NOMO-1 treated with DMSO at 0.1 percent for 48 hours (cell line): ENCODE data around the gene ESYT3.
"Not testable (repeated sequence)": the region's sequence is repeated elsewhere in the genome, so short reads cannot be mapped to it uniquely, and the experiment has no call there.

Experiments
- DNase-seq: peaks from one replicate; lab custom pipeline; 2025; ENCODE audit not compliant: unreplicated experiment; lab: John Stamatoyannopoulos, UW

Gene ESYT3

DNA sequence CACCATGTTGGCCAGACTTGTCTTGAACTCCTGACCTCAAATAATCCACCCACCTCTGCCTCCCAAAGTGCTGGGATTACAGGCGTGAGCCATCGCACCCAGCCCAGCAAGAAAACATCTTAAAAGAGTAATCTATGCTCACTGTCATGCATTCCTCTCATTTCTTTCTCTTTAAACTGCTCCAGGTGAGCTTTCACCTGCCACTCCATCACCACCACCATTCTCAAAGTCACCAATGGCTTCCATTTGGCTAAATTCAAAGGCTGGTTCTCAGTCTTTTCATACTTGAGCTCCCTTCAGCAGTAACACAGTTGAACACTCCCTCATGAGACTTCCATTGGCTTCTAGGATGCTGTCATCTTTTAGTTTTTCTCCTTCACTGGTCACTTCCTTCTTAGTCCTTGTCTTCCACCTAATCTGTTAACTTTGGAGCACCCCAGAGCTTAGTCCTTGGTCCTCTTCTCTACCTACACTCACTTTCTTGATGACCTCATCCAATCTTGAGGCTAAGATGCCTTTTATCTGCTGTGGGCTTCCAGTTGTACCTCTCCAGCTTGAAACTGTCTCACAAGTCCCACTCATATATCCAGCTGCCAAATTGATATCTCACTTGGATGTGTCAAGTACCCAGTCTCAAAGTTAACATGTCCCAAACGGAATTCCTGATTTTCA, 27.0 kb upstream of the ESYT3 start:
- DNase-seq: no peak

- no peak for DNase-seq
These were observed 25.5 kb upstream of the ESYT3 start for GRCh38 chr3:138408751-138409570.

DNA sequence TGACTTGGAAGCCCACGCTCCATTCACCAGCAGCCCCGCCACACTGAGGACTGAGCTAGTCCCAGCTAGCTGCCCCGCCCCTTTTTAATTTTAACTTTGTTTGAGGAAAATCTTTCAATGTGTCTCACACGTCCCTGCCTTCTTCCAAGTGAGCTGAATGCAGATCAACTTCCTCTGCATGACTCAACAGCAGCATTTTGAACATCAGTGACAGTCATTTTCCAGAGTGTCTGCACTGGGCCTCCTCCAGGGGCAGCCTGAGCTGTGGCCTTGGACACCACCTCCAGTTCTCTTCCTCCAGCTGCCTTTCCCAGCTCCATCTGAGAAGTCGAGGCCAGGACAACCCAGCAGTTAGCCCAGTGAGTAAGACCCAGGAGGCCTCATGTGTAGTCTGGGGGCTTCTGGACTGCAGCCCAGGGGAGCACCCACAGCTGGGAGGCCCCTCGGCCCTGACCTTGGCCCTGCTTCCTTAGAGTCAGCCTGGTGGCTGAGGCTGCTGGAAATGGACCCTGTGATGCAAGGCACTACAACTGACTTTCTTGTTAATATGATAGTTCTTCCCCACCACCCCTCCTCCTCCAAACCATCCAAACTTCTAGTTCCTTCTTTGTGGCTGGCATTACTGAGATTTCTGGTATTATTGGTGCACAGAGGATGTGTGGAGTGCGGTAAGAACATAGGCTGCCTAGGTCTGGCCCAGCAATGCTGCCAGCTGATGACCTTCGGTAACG, 21.4 kb upstream of the ESYT3 start:
- peak; percentile 95 for DNase-seq

DNA sequence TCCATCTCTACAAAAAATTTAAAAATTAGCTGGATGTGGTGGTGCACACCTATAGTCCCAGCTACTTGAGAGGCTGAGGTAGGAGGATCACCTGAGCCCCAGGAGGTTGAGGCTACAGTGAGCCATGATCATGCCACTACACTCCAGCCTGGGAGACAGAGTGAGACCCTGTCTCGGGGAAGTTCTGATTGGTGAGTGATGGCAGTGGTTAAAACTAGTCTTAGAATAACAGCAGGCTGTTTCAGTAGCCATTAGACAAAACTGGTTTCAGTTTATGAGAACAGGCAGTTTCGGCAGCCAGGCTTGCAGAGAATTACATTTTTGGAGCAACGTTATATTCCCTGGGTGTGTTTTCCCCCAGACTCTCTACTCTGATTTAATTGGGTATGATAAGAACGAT, 18.2 kb upstream of the ESYT3 start:
- not testable (repeated sequence) for DNase-seq

- peak; percentile 78 for DNase-seq
These were observed 16.8 kb upstream of the ESYT3 start for GRCh38 chr3:138417559-138417982.

DNA sequence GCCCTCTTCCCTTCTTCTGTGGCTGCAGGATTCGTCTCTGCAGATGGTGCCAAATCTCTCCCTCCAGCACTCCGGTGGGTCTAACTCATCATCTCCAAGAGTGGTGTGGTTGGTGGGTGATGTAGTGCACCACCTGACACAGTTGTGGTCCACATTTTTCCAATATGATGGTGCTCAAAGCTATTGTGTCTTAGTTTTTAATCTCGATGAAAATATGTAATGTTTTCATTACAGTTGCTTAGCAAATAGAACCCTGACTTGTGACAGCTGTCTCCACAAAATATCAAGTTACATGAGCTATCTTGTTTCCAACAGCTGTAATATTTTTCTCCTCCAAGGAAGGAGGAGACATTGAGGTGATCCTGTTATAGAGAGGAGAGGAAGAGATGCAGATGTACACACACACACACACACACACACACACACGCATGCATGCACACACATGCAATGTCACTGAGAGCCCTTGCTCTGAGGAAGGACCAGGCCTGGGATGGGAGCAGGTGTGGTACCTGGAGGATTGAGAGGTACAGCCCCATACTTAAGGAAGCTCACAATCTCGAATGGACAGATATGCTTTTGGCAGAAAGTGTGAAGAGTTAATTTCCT, 15.7 kb upstream of the ESYT3 start:
- DNase-seq: no peak

- DNase-seq: no peak
These were observed 11.1 kb upstream of the ESYT3 start for GRCh38 chr3:138423316-138423715.

DNA sequence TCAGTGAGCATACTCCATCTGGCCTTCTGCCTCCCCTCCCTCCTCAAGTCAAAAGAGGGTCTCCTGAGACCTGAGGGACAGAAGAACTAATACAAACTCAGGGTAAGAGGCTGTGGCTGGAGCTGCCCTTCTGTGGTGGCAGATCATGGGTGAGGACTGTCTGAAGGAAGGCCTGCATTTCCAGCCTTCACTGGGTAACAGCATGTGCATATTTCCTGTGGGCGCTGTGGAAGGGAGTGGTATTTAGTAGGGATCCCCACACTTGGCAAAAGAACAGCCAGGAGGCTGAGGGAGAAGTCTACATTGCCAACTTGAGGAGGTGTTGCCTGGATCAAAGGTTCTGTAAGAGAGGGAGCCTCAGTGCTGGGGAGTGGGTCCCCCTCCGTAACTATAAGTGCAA, 10.1 kb upstream of the ESYT3 start:
- no peak for DNase-seq

DNA sequence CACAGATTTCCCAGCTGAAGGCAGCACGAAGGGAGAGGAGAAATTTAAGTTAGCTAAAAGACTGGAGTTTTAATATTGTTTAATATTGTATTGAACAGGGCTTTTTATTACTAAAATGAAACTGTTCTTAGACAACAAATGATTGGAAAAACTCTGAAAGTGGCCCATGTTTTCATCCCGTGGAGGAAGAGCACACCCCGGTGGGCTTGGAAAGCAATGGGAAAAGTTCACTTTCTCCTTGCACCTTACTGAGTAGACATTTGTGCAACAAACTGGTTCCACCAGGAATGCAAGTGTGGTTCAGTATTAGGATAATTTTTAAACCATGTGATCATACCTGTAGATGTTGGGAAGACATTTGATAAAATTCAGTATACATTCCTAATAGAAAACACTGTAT, 8.2 kb upstream of the ESYT3 start:
- peak; percentile 24 for DNase-seq

DNA sequence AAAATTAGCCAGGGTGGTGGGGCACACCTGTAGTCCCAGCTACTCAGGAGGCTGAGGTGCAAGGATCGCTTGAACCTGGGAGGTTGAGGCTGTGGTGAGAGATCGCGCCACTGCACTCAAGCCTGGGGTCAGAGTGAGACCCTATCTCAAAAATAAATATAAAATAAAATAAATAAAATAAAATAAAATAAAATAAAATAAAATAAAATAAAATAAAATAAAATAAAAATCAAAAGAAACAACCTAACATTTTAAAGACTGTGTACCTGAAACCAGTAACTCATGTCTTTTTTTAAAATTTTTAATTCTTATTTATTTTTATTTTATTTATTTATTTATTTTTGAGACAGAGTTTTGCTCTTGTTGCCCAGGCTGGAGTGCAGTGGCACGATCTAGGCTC, 7.7 kb upstream of the ESYT3 start:
- DNase-seq: not testable (repeated sequence)

DNA sequence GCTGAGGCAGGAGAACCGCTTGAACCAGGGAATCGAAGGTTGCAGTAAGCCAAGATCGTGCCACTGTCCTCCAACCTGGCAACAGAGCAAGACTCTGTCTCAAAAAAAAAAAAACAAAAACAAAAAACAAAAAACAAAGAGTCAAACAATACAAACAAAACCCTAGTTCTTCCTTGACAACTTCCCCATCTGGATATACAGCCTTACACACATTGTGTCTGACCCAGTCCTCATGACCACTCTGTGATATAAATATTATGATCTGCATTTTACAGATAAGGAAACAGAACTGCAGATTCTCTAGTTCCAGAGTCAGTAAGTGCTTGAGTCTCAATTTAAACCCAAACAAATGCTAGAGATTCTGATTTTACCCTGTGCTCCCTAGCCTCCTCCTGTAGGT, 4.8 kb upstream of the ESYT3 start:
- DNase-seq: no peak

DNA sequence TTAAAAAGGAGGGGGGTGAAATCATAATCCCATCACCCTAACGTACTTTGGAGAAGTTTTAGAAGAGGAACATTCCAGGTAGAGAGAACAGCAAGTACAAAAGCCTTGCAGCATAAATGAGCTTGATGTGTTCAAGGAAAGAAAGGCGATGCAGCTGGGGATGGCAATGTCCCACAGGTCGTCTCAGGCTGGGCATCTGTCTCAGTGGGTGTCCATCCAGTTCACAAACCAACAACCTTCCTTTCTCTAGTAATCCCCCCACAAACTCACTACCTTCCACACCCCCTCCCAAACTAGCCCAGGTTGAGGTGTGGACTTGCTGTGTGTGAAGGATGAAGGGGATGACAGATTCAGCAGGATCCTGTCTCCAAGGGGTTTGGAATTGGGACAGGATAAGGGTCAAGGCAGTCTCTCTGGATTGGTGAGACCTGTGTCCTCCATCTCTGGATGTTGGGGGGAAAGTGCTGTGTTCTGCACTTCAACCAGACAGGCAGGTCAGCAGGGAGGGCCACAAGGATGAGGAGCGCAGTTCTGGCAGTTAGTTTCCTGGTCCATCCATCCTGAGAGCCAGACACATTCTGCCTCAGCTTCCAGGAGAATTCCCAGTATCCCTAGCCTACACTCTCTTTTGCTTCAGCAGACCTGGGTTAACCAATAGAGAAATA, 1.7 kb upstream of the ESYT3 start:
- no peak for DNase-seq

- DNase-seq: no peak
These were observed 532 bp upstream of the ESYT3 start for GRCh38 chr3:138433892-138434275.

- DNase-seq: no peak
These were observed 708 bp downstream of the ESYT3 start for GRCh38 chr3:138434875-138435772.

DNA sequence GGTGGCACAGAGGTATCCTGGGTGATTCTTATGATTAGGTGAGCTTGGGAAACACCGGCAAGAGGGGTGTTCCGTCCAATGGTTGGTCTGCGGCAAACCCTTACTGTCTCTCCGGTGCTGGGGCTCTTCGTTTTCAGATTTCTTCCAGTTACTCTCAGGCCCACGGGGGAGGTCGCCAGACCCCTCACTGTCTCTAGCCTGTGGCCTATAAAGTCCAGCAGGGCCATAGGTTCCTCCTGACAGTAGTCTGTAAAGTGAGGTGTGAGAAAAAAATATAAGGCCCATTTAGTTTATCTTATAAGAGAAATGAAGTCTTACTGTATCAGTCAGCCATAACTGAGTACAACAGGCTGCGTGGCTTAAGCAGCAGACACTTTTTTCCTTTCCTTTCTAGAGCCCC, 1.4 kb downstream of the ESYT3 start:
- DNase-seq: no peak

DNA sequence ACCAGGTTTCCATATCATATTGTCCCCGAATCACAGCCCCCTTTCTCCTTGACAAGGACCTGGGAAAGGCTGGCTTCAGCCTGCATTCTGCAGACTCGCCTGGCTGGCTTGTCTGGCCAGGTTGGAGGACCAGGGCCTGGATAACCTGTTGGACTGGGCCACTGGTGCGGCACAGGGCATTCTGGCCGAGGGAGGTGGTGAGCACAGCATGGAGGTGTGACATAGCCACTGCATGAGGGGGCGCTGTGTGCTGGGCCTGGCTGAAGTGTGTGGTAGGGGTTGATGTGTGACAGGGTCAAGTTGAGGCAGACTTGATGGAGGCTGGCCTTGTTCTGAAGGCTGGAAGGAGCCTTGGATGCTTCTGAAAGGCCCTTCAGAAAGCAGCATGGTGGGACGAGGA, 2.9 kb downstream of the ESYT3 start:
- DNase-seq: no peak

GRCh38 chr3:138438896-138439295, 4.5 kb downstream of the ESYT3 start:
- no peak for DNase-seq

GRCh38 chr3:138439646-138440045, 5.2 kb downstream of the ESYT3 start:
- DNase-seq: no peak

DNA sequence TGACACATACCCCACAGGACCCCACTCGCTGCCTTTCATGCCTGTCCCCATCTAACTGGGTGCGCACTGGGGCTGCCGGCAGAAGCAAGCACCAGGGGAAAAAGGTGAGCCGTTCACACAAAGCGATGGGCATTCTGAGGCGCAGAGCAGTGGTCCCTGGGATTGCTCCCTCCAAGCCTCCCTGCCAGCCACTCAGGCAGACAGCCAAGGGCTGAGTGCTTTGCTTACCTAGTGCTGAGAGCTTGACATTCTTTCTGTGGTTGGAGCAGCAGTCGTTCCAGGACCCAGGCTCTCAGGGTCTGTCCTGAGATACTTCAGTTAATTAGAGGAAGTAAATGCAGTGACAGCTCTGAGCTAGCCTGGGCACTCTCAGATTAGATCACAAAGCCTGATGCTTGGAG, 5.7 kb downstream of the ESYT3 start:
- DNase-seq: no peak

GRCh38 chr3:138440596-138440995, 6.2 kb downstream of the ESYT3 start:
- no peak for DNase-seq
